Suprapubic skin (tissue), 4 donors: ENCODE data around the gene TRIM41. TPM values are rescaled to one million over a fixed set of nuclear protein-coding genes. Genes with fewer than 3 reads are reported as not detected.

Experiments used
- DNase-seq, 2 donors: peaks; one replicate each; pipeline ENCODE4 v3.0.0-alpha.2; 2019; ENCODE audit warnings: low spot score in 2 of 2
- H3K27ac ChIP-seq: fragments of 200-600 bp; sonication (generic); one replicate; pipeline ENCODE4 v1.5.1; 2019
- H3K27me3 ChIP-seq: fragments of 200-600 bp; sonication (generic); one replicate; pipeline ENCODE4 v1.5.1; 2019
- H3K36me3 ChIP-seq: fragments of 200-600 bp; sonication (generic); one replicate; pipeline ENCODE4 v1.5.1; 2019
- H3K4me1 ChIP-seq: fragments of 200-600 bp; sonication (generic); one replicate; pipeline ENCODE4 v1.5.1; 2019
- H3K4me3 ChIP-seq: fragments of 200-600 bp; sonication (generic); one replicate; pipeline ENCODE4 v1.5.1; 2019; ENCODE audit warnings: mild to moderate bottlenecking
- H3K9me3 ChIP-seq: fragments of 200-600 bp; sonication (generic); one replicate; pipeline ENCODE4 v1.5.1; 2019
- CTCF ChIP-seq, 2 donors: fragments of 200-600 bp in 1 of 2; fragments of 450-650 bp in 1 of 2; sonication (generic) in 1 of 2; IDR thresholded peaks; one replicate each; pipeline ENCODE4 v1.5.1; 2016 to 2019; ENCODE audit warnings: antibody characterized with exemption in 2 of 2, mild to moderate bottlenecking in 1 of 2, moderate library complexity in 1 of 2
- EP300 ChIP-seq: sonication (generic); formaldehyde crosslinking; IDR thresholded peaks from one replicate; pipeline ENCODE4 v1.6.1; 2017; ENCODE audit warnings: antibody characterized with exemption
- POLR2A ChIP-seq, 2 donors: fragments of 450-650 bp; IDR thresholded peaks; one replicate each; pipeline ENCODE4 v1.6.1; 2017; ENCODE audit warnings: antibody characterized with exemption in 2 of 2, mild to moderate bottlenecking in 2 of 2, moderate library complexity in 2 of 2
- POLR2AphosphoS5 ChIP-seq, 3 donors: sonication (generic); formaldehyde crosslinking; IDR thresholded peaks; one replicate each; pipeline ENCODE4 v1.6.1; 2017; ENCODE audit warnings: antibody characterized with exemption in 3 of 3
- WGBS: methylation state at CpG from one replicate; pipeline ENCODE4 v1.1.5; 2018; 5-methylcytosine and 5-hydroxymethylcytosine counted together
- total RNA-seq, 4 donors: library from RNA; depleted of rRNA; stranded (reverse); fragments of >200 nt; gene quantifications; one replicate each; pipeline ENCODE4 v1.1.0, GENCODE V29; 2016

Gene TRIM41
- total RNA-seq, 4 donors from 2014 or later, result 13.3 to 23.3 (median 16.2) TPM

- TF ChIP-seq EP300 (no peak), CTCF (IDR thresholded peaks at IDR 0.05) (no peak), POLR2AphosphoS5 (IDR thresholded peaks at IDR 0.05) (no peak), POLR2A (IDR thresholded peaks at IDR 0.05) (no peak)
These were observed 10.8 kb downstream of the TRIM41 start for GRCh38 chr5:181233801-181234454.

GRCh38 chr5:181234455-181235306, 11.6 kb downstream of the TRIM41 start:
- no peaks in the 10 kb centered on the region for H3K4me1 ChIP-seq
- H3K36me3 ChIP-seq, result peaks cover 91% of the 10 kb centered on the region
- no peaks in the 10 kb centered on the region for H3K9me3 ChIP-seq
- DNase-seq, result no peak
- no peak overlapping the region for H3K27ac ChIP-seq
- H3K4me3 ChIP-seq, result no peak overlapping the region
- WGBS, result 88% methylated on average over 9 of the region's 22 CpGs
- TF ChIP-seq POLR2A (IDR thresholded peaks at IDR 0.05) (no peak), EP300 (no peak), POLR2AphosphoS5 (IDR thresholded peaks at IDR 0.05) (no peak), CTCF (IDR thresholded peaks at IDR 0.05) (no peak)
- H3K27me3 ChIP-seq, result no peaks in the 10 kb centered on the region

More at GRCh38 chr5:181233801-181234454, 10.8 kb downstream of the TRIM41 start:
- WGBS, result 88% methylated on average over 8 of the region's 24 CpGs
- Histone ChIP-seq H3K4me3 (no peak overlapping the region), H3K27me3 (no peaks in the 10 kb centered on the region), H3K36me3 (peaks cover 89% of the 10 kb centered on the region), H3K27ac (no peak overlapping the region), H3K9me3 (no peaks in the 10 kb centered on the region), H3K4me1 (no peaks in the 10 kb centered on the region)
- no peak for DNase-seq

- no peak overlapping the region for H3K27ac ChIP-seq
- DNase-seq, result no peak
- TF ChIP-seq CTCF (IDR thresholded peaks at IDR 0.05) (no peak), POLR2AphosphoS5 (IDR thresholded peaks at IDR 0.05) (no peak), POLR2A (IDR thresholded peaks at IDR 0.05) (no peak), EP300 (no peak)
- no peaks in the 10 kb centered on the region for H3K9me3 ChIP-seq
- WGBS, result 67% methylated on average over 5 of the region's 5 CpGs
- H3K27me3 ChIP-seq, result no peaks in the 10 kb centered on the region
- no peak overlapping the region for H3K4me3 ChIP-seq
- H3K36me3 ChIP-seq, result peaks cover 97% of the 10 kb centered on the region
- H3K4me1 ChIP-seq, result peaks cover 4% of the 10 kb centered on the region
These were observed 12.2 kb downstream of the TRIM41 start for GRCh38 chr5:181235323-181235688.

- Histone ChIP-seq H3K4me3 (no peak overlapping the region), H3K27me3 (no peaks in the 10 kb centered on the region), H3K27ac (no peak overlapping the region), H3K36me3 (peaks cover 98% of the 10 kb centered on the region), H3K4me1 (peaks cover 7% of the 10 kb centered on the region), H3K9me3 (no peaks in the 10 kb centered on the region)
- DNase-seq, result no peak
- no peak for TF ChIP-seq CTCF (IDR thresholded peaks at IDR 0.05)
- TF ChIP-seq POLR2AphosphoS5 (IDR thresholded peaks at IDR 0.05), result no peak
- no peak for TF ChIP-seq POLR2A (IDR thresholded peaks at IDR 0.05)
- no peak for TF ChIP-seq EP300
- WGBS, result 70% methylated on average over 5 of the region's 5 CpGs
These were observed 12.7 kb downstream of the TRIM41 start for GRCh38 chr5:181235689-181236366.

GRCh38 chr5:181236471-181236870, 13.4 kb downstream of the TRIM41 start:
- Histone ChIP-seq H3K27me3 (no peaks in the 10 kb centered on the region), H3K4me3 (no peak overlapping the region), H3K9me3 (no peaks in the 10 kb centered on the region), H3K36me3 (peaks cover 100% of the 10 kb centered on the region), H3K27ac (no peak overlapping the region), H3K4me1 (peaks cover 13% of the 10 kb centered on the region)
- 81% methylated on average over 6 of the region's 6 CpGs for WGBS
- DNase-seq, result no peak
- TF ChIP-seq CTCF (IDR thresholded peaks at IDR 0.05) (no peak), POLR2AphosphoS5 (IDR thresholded peaks at IDR 0.05) (no peak), POLR2A (IDR thresholded peaks at IDR 0.05) (no peak), EP300 (no peak)
